Liver (tissue), 9 donors: ENCODE data around the gene PTBP3. TPM values are rescaled to one million over a fixed set of nuclear protein-coding genes. Genes with fewer than 3 reads are reported as not detected.

Experiments used
- DNase-seq: peaks from one replicate; pipeline ENCODE4 v3.0.0-alpha.2; 2017; ENCODE audit warnings: low spot score
- H3K27ac ChIP-seq, 2 donors: one replicate each; pipeline ENCODE4 v1.7.0; 2013; ENCODE audit warnings: inconsistent platforms in 2 of 2, low read length in 2 of 2, control low read depth in 1 of 2, low read depth in 1 of 2, mild to moderate bottlenecking in 1 of 2
- H3K27me3 ChIP-seq, 4 donors: one replicate each; pipeline versions ENCODE4 v1.6.1 to v1.7.0; 2013; ENCODE audit warnings: low read length in 3 of 4, inconsistent platforms in 1 of 4, mild to moderate bottlenecking in 1 of 4, moderate library complexity in 1 of 4; ENCODE audit not compliant: control insufficient read depth in 4 of 4, insufficient read depth in 4 of 4
- H3K36me3 ChIP-seq, 4 donors: one replicate each; pipeline versions ENCODE4 v1.6.1 to v1.7.0; 2013; ENCODE audit warnings: low read length in 3 of 4, mild to moderate bottlenecking in 3 of 4, low read depth in 1 of 4, moderate library complexity in 1 of 4; ENCODE audit not compliant: control insufficient read depth in 4 of 4, insufficient read depth in 3 of 4
- H3K4me1 ChIP-seq, 4 donors: one replicate each; pipeline versions ENCODE4 v1.6.1 to v1.7.0; 2013; ENCODE audit warnings: low read length in 3 of 4, mild to moderate bottlenecking in 3 of 4, moderate library complexity in 1 of 4; ENCODE audit not compliant: control insufficient read depth in 4 of 4, insufficient read depth in 4 of 4
- H3K4me3 ChIP-seq, 3 donors: one replicate each; pipeline versions ENCODE4 v1.6.1 to v1.7.0; 2013; ENCODE audit warnings: low read length in 3 of 3, control low read depth in 1 of 3, low read depth in 1 of 3, mild to moderate bottlenecking in 1 of 3
- H3K9ac ChIP-seq, 2 donors: one replicate each; pipeline ENCODE4 v1.7.0; 2013; ENCODE audit warnings: low read length in 2 of 2, mild to moderate bottlenecking in 2 of 2, moderate library complexity in 2 of 2, control low read depth in 1 of 2, low read depth in 1 of 2
- H3K9me3 ChIP-seq, 4 donors: one replicate each; pipeline versions ENCODE4 v1.6.1 to v1.7.0; 2013; ENCODE audit warnings: low read length in 3 of 4; ENCODE audit not compliant: control insufficient read depth in 4 of 4
- ATF3 ChIP-seq: IDR thresholded peaks from 2 replicates; pipeline ENCODE4 v1.6.1; 2016; ENCODE audit warnings: antibody characterized with exemption
- CTCF ChIP-seq: fragments of 150-350 bp; IDR thresholded peaks from 2 replicates; pipeline ENCODE4 v1.5.1; 2017; ENCODE audit warnings: improper control_type of control experiment, low read depth, low read length; ENCODE audit not compliant: missing input control
- FOXA1 ChIP-seq: IDR thresholded peaks from 2 replicates; pipeline ENCODE4 v1.6.1; 2016; ENCODE audit warnings: antibody characterized with exemption
- FOXA2 ChIP-seq: IDR thresholded peaks from 2 replicates; pipeline ENCODE4 v1.6.1; 2016; ENCODE audit warnings: antibody characterized with exemption
- HNF4G ChIP-seq: IDR thresholded peaks from 2 replicates; pipeline ENCODE4 v1.6.1; 2016; ENCODE audit warnings: antibody characterized with exemption
- JUND ChIP-seq, 2 donors: IDR thresholded peaks; 2 replicates each; pipeline ENCODE4 v1.6.1; 2016; ENCODE audit warnings: antibody characterized with exemption in 2 of 2
- MAX ChIP-seq: IDR thresholded peaks from 2 replicates; pipeline ENCODE4 v1.6.1; 2016; ENCODE audit warnings: antibody characterized with exemption
- NR2F2 ChIP-seq: IDR thresholded peaks from 2 replicates; pipeline ENCODE4 v1.6.1; 2016; ENCODE audit warnings: antibody characterized with exemption
- RAD21 ChIP-seq, 2 donors: IDR thresholded peaks; 2 replicates each; pipeline ENCODE4 v1.6.1; 2016; ENCODE audit warnings: antibody characterized with exemption in 2 of 2, mild to moderate bottlenecking in 2 of 2
- REST ChIP-seq: IDR thresholded peaks from 2 replicates; pipeline ENCODE4 v1.6.1; 2016; ENCODE audit warnings: antibody characterized with exemption, mild to moderate bottlenecking
- RXRA ChIP-seq, 2 donors: IDR thresholded peaks; 2 replicates each; pipeline ENCODE4 v1.6.1; 2017 to 2018; ENCODE audit warnings: antibody characterized with exemption in 2 of 2, mild to moderate bottlenecking in 1 of 2
- SP1 ChIP-seq: IDR thresholded peaks from 2 replicates; pipeline ENCODE4 v1.6.1; 2018; ENCODE audit warnings: antibody characterized with exemption, mild to moderate bottlenecking
- TAF1 ChIP-seq: conservative IDR thresholded peaks from 2 replicates; pipeline ENCODE4 v1.6.1; 2016; ENCODE audit warnings: antibody characterized with exemption, mild to moderate bottlenecking
- YY1 ChIP-seq: IDR thresholded peaks from 2 replicates; pipeline ENCODE4 v1.6.1; 2016; ENCODE audit warnings: antibody characterized with exemption, mild to moderate bottlenecking
- ZBTB33 ChIP-seq: IDR thresholded peaks from 2 replicates; pipeline ENCODE4 v1.6.1; 2016; ENCODE audit warnings: antibody characterized with exemption
- WGBS: extraction: QIAGEN DNeasy Blood & Tissue Kit; methylation state at CpG from one replicate; pipeline ENCODE4 v1.1.7; 2013; 5-methylcytosine and 5-hydroxymethylcytosine counted together
- polyA plus RNA-seq, 2 donors: library from polyadenylated mRNA; stranded (reverse) in 1 of 2; unstranded in 1 of 2; fragments of 200-250 nt in 1 of 2; fragments of >200 nt in 1 of 2; fragmentation: Nextera tagmentation in 1 of 2; extraction: Ambion mirVana in 1 of 2; gene quantifications; one replicate each; pipeline versions ENCODE4 v1.2.1 to v1.2.3, GENCODE V29; 2013 to 2015
- total RNA-seq, 2 donors: library from RNA; depleted of rRNA; stranded (reverse); fragments of >200 nt; gene quantifications; one replicate each; pipeline ENCODE4 v1.2.3, GENCODE V29; 2014
- donor health status: healthy.
- donor health status: healthy.
- donor health status: healthy.
- donor health status: healthy.
- donor health status: healthy.

The PTBP3 gene
- total and polyA plus RNA-seq, 4 donors: 4.3 to 34.1 (median 9.2) TPM

GRCh38 chr9:112296929-112297328, 36.5 kb downstream of the PTBP3 start:
- H3K27me3 ChIP-seq: no peaks in the 10 kb centered on the region
- TF ChIP-seq ATF3: no peak
- TF ChIP-seq RXRA (IDR thresholded peaks at IDR 0.05): no peak
- TF ChIP-seq MAX: no peak
- no peak for TF ChIP-seq HNF4G
- TF ChIP-seq YY1: no peak
- TF ChIP-seq SP1: no peak
- no peak for TF ChIP-seq NR2F2
- no peak for TF ChIP-seq FOXA2
- no peak for TF ChIP-seq ZBTB33
- TF ChIP-seq TAF1: no peak
- H3K4me1 ChIP-seq: peaks cover 0 to 3% (median 3%) of the 10 kb centered on the region in 4 donors
- H3K4me3 ChIP-seq: no peak overlapping the region
- 88% methylated on average over 9 of the region's 9 CpGs for WGBS
- no peak overlapping the region for H3K9ac ChIP-seq
- peaks cover 0 to 3% (median 0%) of the 10 kb centered on the region in 4 donors for H3K36me3 ChIP-seq
- H3K9me3 ChIP-seq: no peaks in the 10 kb centered on the region
- H3K27ac ChIP-seq: no peak overlapping the region
- no peak for DNase-seq

GRCh38 chr9:112295174-112295573, 38.2 kb downstream of the PTBP3 start:
- no peak for TF ChIP-seq CTCF
- no peak for TF ChIP-seq SP1
- no peak for TF ChIP-seq FOXA1
- Histone ChIP-seq H3K9ac (no peak overlapping the region), H3K36me3 (peaks cover 0 to 3% (median 0%) of the 10 kb centered on the region in 4 donors), H3K27ac (no peak overlapping the region), H3K27me3 (no peaks in the 10 kb centered on the region), H3K4me1 (peaks cover 0 to 3% (median 2%) of the 10 kb centered on the region in 4 donors), H3K4me3 (no peak overlapping the region), H3K9me3 (no peaks in the 10 kb centered on the region)
- no peak for DNase-seq
- WGBS: 99% methylated on average over 2 of the region's 2 CpGs

GRCh38 chr9:112288029-112288428, 45.4 kb downstream of the PTBP3 start:
- H3K9ac ChIP-seq: no peak overlapping the region
- DNase-seq: no peak
- TF ChIP-seq TAF1 (no peak), MAX (no peak), REST (no peak), JUND (IDR thresholded peaks at IDR 0.05) (no peak), YY1 (no peak), SP1 (no peak), FOXA1 (no peak), RXRA (IDR thresholded peaks at IDR 0.05) (no peak), ATF3 (no peak), RAD21 (IDR thresholded peaks at IDR 0.05) (no peak)
- H3K36me3 ChIP-seq: no peaks in the 10 kb centered on the region
- H3K27ac ChIP-seq: no peak overlapping the region
- H3K4me1 ChIP-seq: no peaks in the 10 kb centered on the region
- H3K4me3 ChIP-seq: no peak overlapping the region
- H3K9me3 ChIP-seq: peaks cover 0 to 4% (median 1%) of the 10 kb centered on the region in 4 donors
- H3K27me3 ChIP-seq: no peaks in the 10 kb centered on the region
